MM.1S (cell line): ENCODE results near the gene ASB2.

Experiments used
- DNase-seq: peaks from one replicate; pipeline ENCODE4 v3.0.0-alpha.2; 2015
- H2AFZ ChIP-seq: fragments of 300-600 bp; sonication (generic); 2 replicates; pipeline ENCODE4 v1.6.0; 2016; ENCODE audit warnings: antibody characterized with exemption, low read length
- H3F3A ChIP-seq: fragments of 300-600 bp; sonication (generic); 2 replicates; pipeline ENCODE4 v1.6.1; 2016; ENCODE audit warnings: mild to moderate bottlenecking, antibody characterized with exemption, low read length, moderate library complexity, mixed read lengths; ENCODE audit not compliant: insufficient read depth
- H3K27ac ChIP-seq: fragments of 300-600 bp; sonication (generic); 2 replicates; pipeline ENCODE4 v1.5.1; 2016; ENCODE audit warnings: mild to moderate bottlenecking, low read length
- H3K27me3 ChIP-seq: fragments of 300-600 bp; sonication (generic); replicated peaks from 2 replicates; pipeline ENCODE4 v1.6.0; 2016; ENCODE audit warnings: low read length; ENCODE audit not compliant: insufficient read depth
- H3K36me3 ChIP-seq: fragments of 300-600 bp; sonication (generic); replicated peaks from 2 replicates; pipeline ENCODE4 v1.6.1; 2016; ENCODE audit warnings: mild to moderate bottlenecking, low read length, mixed read lengths; ENCODE audit not compliant: insufficient read depth
- H3K4me1 ChIP-seq: fragments of 300-600 bp; sonication (generic); 2 replicates; pipeline ENCODE4 v1.6.1; 2016; ENCODE audit warnings: low read length, mixed read lengths
- H3K4me2 ChIP-seq: fragments of 300-600 bp; sonication (generic); 2 replicates; pipeline ENCODE4 v1.6.0; 2016; ENCODE audit warnings: low read depth, low read length
- H3K4me3 ChIP-seq: fragments of 300-600 bp; sonication (generic); 2 replicates; pipeline ENCODE4 v1.5.1; 2016; ENCODE audit warnings: low read length, mixed read lengths
- H3K79me2 ChIP-seq: fragments of 300-600 bp; sonication (generic); 2 replicates; pipeline ENCODE4 v1.6.1; 2016; ENCODE audit warnings: mixed run types, low read length, mixed read lengths
- H3K9ac ChIP-seq: fragments of 300-600 bp; sonication (generic); 2 replicates; pipeline ENCODE4 v1.6.1; 2016; ENCODE audit warnings: low read length, mixed read lengths
- H3K9me2 ChIP-seq: fragments of 300-600 bp; sonication (generic); replicated peaks from 2 replicates; pipeline ENCODE4 v1.6.1; 2016; ENCODE audit warnings: mild to moderate bottlenecking, low read length, mixed read lengths; ENCODE audit not compliant: insufficient read depth
- H3K9me3 ChIP-seq: fragments of 300-600 bp; sonication (generic); replicated peaks from 2 replicates; pipeline ENCODE4 v1.6.1; 2016; ENCODE audit warnings: mild to moderate bottlenecking, low read length, mixed read lengths; ENCODE audit not compliant: insufficient read depth
- H4K20me1 ChIP-seq: fragments of 300-600 bp; sonication (generic); 2 replicates; pipeline ENCODE4 v1.6.1; 2016; ENCODE audit warnings: mild to moderate bottlenecking, low read length, moderate library complexity, mixed read lengths; ENCODE audit not compliant: insufficient read depth
- EZH2 ChIP-seq: fragments of 300-600 bp; sonication (generic); optimal IDR thresholded peaks from 2 replicates; pipeline ENCODE3; 2017; ENCODE audit warnings: low read depth, mild to moderate bottlenecking, antibody characterized with exemption, low read length, mixed read lengths
- EZH2phosphoT487 ChIP-seq: fragments of 300-600 bp; sonication (generic); IDR thresholded peaks from 2 replicates; pipeline ENCODE4 v1.6.1; 2018; ENCODE audit warnings: antibody characterized with exemption, low read length
- TF ChIP-seq, protein P1 (sequence below): fragments of 300-600 bp; sonication (generic); IDR thresholded peaks from 2 replicates; pipeline ENCODE4 v1.5.1; 2016; ENCODE audit warnings: antibody characterized with exemption, low read length, mixed read lengths

Gene ASB2

DNA sequence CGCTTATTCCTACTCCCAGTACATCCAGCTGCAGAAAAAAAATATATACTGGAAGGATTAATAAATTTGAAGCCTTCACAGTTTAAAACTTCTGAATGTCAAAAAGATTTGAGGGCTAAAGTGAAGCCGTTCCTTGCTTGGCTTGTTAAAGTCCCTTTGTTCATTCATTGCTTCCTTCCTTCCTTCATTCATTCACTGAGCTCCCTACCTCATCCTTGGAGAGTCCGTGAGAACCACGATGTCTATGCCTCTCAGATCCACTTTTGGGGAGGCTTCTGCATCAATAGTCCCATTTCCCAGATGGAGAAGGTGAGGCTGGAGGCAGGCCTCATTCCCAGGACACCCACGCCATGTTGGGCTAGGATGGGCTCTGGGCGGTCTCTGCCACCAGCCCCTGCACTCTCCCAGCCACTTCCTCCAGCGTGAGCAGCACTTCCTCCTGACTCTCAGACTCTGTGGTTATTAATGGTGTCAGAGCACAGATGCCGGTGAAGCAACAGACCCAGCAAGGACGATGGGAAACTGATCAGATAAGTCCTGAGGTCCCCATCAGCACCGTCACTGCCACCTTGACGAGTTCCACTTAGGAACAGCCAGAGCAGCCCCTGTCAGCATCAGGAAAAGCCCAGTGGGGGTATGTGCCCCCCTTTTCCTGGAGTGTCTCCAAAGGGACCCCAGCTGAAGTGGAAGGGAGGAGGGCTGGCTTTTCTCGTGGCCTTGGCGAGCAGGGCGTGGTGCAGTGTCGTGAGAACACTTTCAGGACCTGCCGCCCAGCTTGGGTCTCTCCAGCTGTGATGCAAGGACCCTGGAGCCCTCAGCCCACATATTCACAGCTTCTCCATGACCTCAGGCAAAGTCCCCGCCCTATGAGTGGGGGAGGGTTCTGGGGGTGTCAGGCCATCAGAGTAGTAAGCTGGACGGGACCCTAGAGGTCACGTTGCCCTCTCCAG, 21.2 kb downstream of the ASB2 start:
- Histone ChIP-seq H3K27me3 (no peaks in the 10 kb centered on the region), H3K36me3 (no peaks in the 10 kb centered on the region), H3K4me2 (no peak overlapping the region), H4K20me1 (no peaks in the 10 kb centered on the region), H3K79me2 (no peaks in the 10 kb centered on the region), H3K4me1 (peaks cover 35% of the 10 kb centered on the region), H2AFZ (no peak overlapping the region), H3F3A (peaks cover 6% of the 10 kb centered on the region; the same call in 1 of the 2 replicates), H3K9ac (no peak overlapping the region), H3K9me3 (no peaks in the 10 kb centered on the region), H3K4me3 (no peak overlapping the region), H3K27ac (no peak overlapping the region), H3K9me2 (no peaks in the 10 kb centered on the region)
- no peak for DNase-seq
- TF ChIP-seq EZH2phosphoT487 = no peak
- TF ChIP-seq, protein P1, sequence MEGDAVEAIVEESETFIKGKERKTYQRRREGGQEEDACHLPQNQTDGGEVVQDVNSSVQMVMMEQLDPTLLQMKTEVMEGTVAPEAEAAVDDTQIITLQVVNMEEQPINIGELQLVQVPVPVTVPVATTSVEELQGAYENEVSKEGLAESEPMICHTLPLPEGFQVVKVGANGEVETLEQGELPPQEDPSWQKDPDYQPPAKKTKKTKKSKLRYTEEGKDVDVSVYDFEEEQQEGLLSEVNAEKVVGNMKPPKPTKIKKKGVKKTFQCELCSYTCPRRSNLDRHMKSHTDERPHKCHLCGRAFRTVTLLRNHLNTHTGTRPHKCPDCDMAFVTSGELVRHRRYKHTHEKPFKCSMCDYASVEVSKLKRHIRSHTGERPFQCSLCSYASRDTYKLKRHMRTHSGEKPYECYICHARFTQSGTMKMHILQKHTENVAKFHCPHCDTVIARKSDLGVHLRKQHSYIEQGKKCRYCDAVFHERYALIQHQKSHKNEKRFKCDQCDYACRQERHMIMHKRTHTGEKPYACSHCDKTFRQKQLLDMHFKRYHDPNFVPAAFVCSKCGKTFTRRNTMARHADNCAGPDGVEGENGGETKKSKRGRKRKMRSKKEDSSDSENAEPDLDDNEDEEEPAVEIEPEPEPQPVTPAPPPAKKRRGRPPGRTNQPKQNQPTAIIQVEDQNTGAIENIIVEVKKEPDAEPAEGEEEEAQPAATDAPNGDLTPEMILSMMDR = no peak
- no peak for TF ChIP-seq EZH2

DNA sequence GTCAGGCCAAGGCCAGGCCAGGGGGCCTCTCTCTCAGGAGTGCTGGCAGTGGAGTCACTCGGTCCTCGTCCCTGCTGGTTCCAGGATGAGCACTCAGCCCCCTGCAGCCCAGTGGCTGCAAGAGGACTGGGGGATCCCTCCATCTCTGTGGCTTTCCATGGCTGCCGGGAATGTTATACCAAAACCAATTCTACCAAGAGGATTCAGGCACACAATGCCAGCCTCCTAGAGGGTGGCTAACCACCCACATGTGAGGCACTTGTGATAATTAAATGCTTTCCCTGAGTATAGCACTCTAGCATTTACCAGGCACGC, 21.9 kb downstream of the ASB2 start:
- Histone ChIP-seq H3K4me1 (peaks cover 29% of the 10 kb centered on the region), H3K79me2 (no peaks in the 10 kb centered on the region), H3K4me3 (no peak overlapping the region), H3K9me2 (no peaks in the 10 kb centered on the region), H3K36me3 (no peaks in the 10 kb centered on the region), H3F3A (peaks cover 4% of the 10 kb centered on the region; the same call in 1 of the 2 replicates), H3K27ac (no peak overlapping the region), H3K9me3 (no peaks in the 10 kb centered on the region), H4K20me1 (no peaks in the 10 kb centered on the region), H2AFZ (no peak overlapping the region), H3K9ac (no peak overlapping the region), H3K27me3 (no peaks in the 10 kb centered on the region), H3K4me2 (no peak overlapping the region)
- no peak for DNase-seq
- TF ChIP-seq, protein P1 = no peak
- TF ChIP-seq EZH2phosphoT487 (no peak), EZH2 (no peak)

DNA sequence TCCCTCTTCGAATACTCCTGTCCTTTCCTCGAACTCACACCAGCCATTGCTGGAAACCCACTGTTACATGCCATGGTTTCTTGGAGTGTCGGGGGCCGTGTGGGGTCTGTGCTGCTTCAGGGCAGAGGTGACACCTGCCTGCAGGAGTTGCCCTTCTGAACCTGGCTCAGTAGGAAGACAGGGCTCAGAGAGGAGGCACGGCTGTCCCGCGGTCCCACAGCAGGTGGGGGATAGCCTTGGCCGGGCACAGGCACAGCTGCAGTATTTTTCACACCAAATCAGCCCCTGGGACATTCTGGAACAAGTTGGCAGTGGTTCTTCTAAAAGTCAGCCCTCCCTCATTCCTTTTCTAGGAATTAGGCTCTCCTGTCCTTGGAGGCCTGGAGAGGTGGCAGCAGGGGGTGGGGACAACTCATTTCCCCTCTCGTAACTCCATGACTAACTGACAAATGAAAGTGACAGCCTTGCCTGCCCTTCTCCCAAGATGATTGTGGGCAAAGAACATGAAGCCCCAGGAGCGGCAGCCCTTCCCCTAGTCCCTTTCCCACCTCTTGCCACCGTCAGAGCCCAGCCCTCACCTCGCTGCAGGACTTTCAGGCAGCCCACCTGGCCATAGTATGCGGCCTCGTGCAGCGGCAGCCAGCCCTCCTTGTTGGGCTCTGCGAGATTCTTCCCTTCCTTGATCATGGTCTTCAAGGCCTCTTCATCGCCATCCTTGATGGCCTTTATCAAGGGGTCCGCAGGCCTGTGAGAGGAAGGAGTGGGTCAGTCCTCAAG, 22.4 kb downstream of the ASB2 start:
- Histone ChIP-seq H2AFZ (no peak overlapping the region), H4K20me1 (no peaks in the 10 kb centered on the region), H3K9me3 (no peaks in the 10 kb centered on the region), H3K4me2 (no peak overlapping the region), H3K9me2 (no peaks in the 10 kb centered on the region), H3K4me3 (no peak overlapping the region), H3F3A (peaks cover 2% of the 10 kb centered on the region; the same call in 1 of the 2 replicates), H3K4me1 (peaks cover 26% of the 10 kb centered on the region), H3K36me3 (no peaks in the 10 kb centered on the region), H3K9ac (no peak overlapping the region), H3K27me3 (no peaks in the 10 kb centered on the region), H3K79me2 (no peaks in the 10 kb centered on the region), H3K27ac (no peak overlapping the region)
- DNase-seq = no peak
- TF ChIP-seq, protein P1 = no peak
- no peak for TF ChIP-seq EZH2phosphoT487
- no peak for TF ChIP-seq EZH2
